Karpas-422 (cell line): Measurements from ENCODE around the gene RAD51B. TPM values are rescaled to one million over a fixed set of nuclear protein-coding genes. Genes with fewer than 3 reads are reported as not detected.

ENCODE experiments used
- DNase-seq: peaks from one replicate; pipeline ENCODE4 v3.0.0-alpha.2; 2015
- H2AFZ ChIP-seq: fragments of 200-600 bp; sonication (generic); 2 replicates; pipeline ENCODE4 v1.6.1; 2014; ENCODE audit warnings: antibody characterized with exemption, low read length, mixed read lengths
- H3K27ac ChIP-seq: fragments of 200-600 bp; sonication (generic); 2 replicates; pipeline ENCODE4 v1.5.1; 2014; ENCODE audit warnings: mild to moderate bottlenecking, low read length, moderate library complexity
- H3K27me3 ChIP-seq: fragments of 200-600 bp; sonication (generic); 2 replicates; pipeline ENCODE4 v1.6.1; 2014; ENCODE audit warnings: low read length, mixed read lengths
- H3K36me3 ChIP-seq: fragments of 200-600 bp; sonication (generic); 2 replicates; pipeline ENCODE4 v1.6.1; 2014; ENCODE audit warnings: low read length, mixed read lengths; ENCODE audit not compliant: insufficient read depth
- H3K4me1 ChIP-seq: fragments of 200-600 bp; sonication (generic); 2 replicates; pipeline ENCODE4 v1.6.1; 2014; ENCODE audit warnings: mild to moderate bottlenecking, low read length, mixed read lengths
- H3K4me2 ChIP-seq: fragments of 200-600 bp; sonication (generic); 2 replicates; pipeline ENCODE4 v1.6.1; 2014; ENCODE audit warnings: low read length, low read depth, mild to moderate bottlenecking; ENCODE audit not compliant: poor library complexity, severe bottlenecking
- H3K4me3 ChIP-seq: fragments of 200-600 bp; sonication (generic); 2 replicates; pipeline ENCODE4 v1.5.1; 2014; ENCODE audit warnings: mild to moderate bottlenecking, antibody characterized with exemption, low read length, mixed read lengths
- H3K79me2 ChIP-seq: fragments of 200-600 bp; sonication (generic); 2 replicates; pipeline ENCODE4 v1.6.1; 2014; ENCODE audit warnings: mild to moderate bottlenecking, low read length, mixed read lengths
- H3K9ac ChIP-seq: fragments of 200-600 bp; sonication (generic); 2 replicates; pipeline ENCODE4 v1.6.0; 2014; ENCODE audit warnings: low read length
- H3K9me2 ChIP-seq: fragments of 200-600 bp; sonication (generic), shearing (Covaris generic); replicated peaks from 2 replicates; pipeline ENCODE4 v1.6.0; 2014; ENCODE audit warnings: mild to moderate bottlenecking, low read length, moderate library complexity; ENCODE audit not compliant: insufficient read depth
- H3K9me3 ChIP-seq: fragments of 300-700, 200-600 bp; sonication (generic); 2 replicates; pipeline ENCODE4 v1.6.1; 2014; ENCODE audit warnings: low read length, mixed read lengths
- H4K20me1 ChIP-seq: fragments of 200-600 bp; sonication (generic); 2 replicates; pipeline ENCODE4 v1.6.1; 2014; ENCODE audit warnings: mild to moderate bottlenecking, antibody characterized with exemption, low read length, low read depth; ENCODE audit not compliant: insufficient read depth
- total RNA-seq: library from RNA; depleted of rRNA; stranded (reverse); fragments of >200 nt; shearing (Covaris generic); gene quantifications from 2 replicates; pipeline ENCODE4 v1.2.3, GENCODE V29; 2014; ENCODE audit warnings: low replicate concordance

Gene RAD51B
- total RNA-seq, 1 experiment from 2014 or later, result 107 TPM

DNA sequence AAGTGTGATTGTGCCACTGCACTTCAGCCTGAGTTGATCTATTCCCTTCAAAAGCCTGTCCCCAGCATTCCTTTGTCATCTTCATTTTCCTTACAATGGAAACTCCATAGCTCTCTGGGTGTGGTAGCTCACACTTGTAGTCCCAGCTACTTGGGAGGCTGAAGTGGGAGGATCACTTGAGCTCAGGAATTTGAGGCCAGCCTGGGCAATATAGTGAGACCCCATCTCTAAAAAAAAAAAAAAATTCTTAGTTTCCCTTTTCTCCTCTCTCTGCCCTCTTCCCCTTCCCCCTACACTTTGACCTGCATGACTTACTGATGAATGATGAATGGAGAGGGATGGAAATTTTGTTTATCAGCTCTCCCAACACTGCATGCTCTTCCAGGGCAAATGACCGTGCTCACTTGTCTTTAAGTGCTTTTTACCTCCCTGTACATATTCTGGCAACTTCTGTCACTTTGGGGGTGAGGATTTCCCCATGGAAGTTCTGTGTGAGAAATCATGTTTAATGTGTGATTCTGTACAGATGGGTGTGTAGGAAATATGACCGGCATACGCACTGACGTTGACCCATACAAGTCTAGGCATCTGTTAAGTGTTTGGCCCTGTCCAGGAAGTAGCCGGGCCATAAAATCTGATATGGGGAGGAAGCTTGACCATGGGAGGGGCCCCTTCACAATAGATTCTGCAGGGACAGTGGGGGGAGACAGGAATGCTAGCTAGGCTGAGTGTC lies 907.9 kb downstream of the RAD51B start:
- Histone ChIP-seq H3K79me2 (no peaks in the 10 kb centered on the region), H2AFZ (no peak overlapping the region), H3K4me3 (no peak overlapping the region), H3K27me3 (no peaks in the 10 kb centered on the region), H3K9ac (no peak overlapping the region), H3K9me2 (no peaks in the 10 kb centered on the region), H3K4me2 (no peak overlapping the region), H3K36me3 (no peaks in the 10 kb centered on the region), H3K4me1 (peaks cover 3% of the 10 kb centered on the region; the same call in 1 of the 2 replicates), H3K9me3 (no peaks in the 10 kb centered on the region), H3K27ac (no peak overlapping the region), H4K20me1 (no peaks in the 10 kb centered on the region)
- no peak for DNase-seq

DNA sequence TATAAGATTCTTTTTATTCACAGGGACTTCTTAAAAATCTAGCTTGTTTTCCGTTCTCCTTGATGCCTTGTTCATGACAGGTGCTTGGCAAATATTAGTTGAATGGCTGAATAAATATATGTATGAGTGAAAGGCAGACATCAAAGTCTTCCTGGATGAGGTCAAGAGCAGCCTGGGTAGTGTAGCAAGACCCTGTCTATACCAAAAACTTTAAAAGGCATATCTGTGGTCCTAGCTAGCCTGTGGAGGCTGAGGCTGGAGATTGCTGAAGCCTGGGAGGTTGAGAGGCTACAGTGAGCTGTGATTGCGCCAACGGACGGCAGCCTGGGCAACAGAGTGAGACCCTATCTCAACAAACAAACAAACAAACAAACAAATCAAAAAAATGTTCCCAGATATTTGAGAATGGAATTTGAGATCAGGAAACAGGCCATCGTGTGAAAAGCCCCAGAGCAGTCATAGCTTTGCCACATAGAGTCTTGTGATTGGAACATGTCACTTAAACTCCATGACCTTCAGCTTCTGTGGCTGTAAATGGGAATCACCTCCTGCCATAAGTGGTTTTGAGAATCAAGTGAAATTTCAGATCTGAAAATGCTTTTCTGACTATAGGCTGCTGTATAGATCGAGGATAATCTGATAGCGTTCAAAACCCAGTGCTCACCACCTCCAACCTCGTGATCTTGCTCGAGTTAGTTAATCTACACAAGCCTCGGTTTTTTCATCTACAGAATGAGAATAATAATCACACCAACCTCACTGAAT lies 908.9 kb downstream of the RAD51B start:
- Histone ChIP-seq H3K4me1 (peaks cover 3% of the 10 kb centered on the region; the same call in 1 of the 2 replicates), H3K27ac (no peak overlapping the region), H3K27me3 (no peaks in the 10 kb centered on the region), H3K9me3 (no peaks in the 10 kb centered on the region), H3K4me2 (no peak overlapping the region), H3K79me2 (no peaks in the 10 kb centered on the region), H3K36me3 (no peaks in the 10 kb centered on the region), H3K9ac (no peak overlapping the region), H3K9me2 (no peaks in the 10 kb centered on the region), H4K20me1 (no peaks in the 10 kb centered on the region), H3K4me3 (no peak overlapping the region), H2AFZ (no peak overlapping the region)
- no peak for DNase-seq

- no peak overlapping the region for H3K4me2 ChIP-seq
Observed at GRCh38 chr14:68729556-68729955, 910.0 kb downstream of the RAD51B start.

GRCh38 chr14:68730348-68730747 lies 910.8 kb downstream of the RAD51B start:
- Histone ChIP-seq H3K9me2 (no peaks in the 10 kb centered on the region), H2AFZ (no peak overlapping the region), H3K9me3 (no peaks in the 10 kb centered on the region), H3K9ac (no peak overlapping the region), H3K4me1 (peaks cover 3% of the 10 kb centered on the region; the same call in 1 of the 2 replicates), H3K4me3 (no peak overlapping the region), H3K27ac (no peak overlapping the region), H4K20me1 (no peaks in the 10 kb centered on the region), H3K36me3 (no peaks in the 10 kb centered on the region), H3K4me2 (no peak overlapping the region), H3K79me2 (no peaks in the 10 kb centered on the region), H3K27me3 (no peaks in the 10 kb centered on the region)
- DNase-seq, result no peak

More at GRCh38 chr14:68729556-68729955, 910.0 kb downstream of the RAD51B start:
- Histone ChIP-seq H3K4me1 (peaks cover 3% of the 10 kb centered on the region; the same call in 1 of the 2 replicates), H4K20me1 (no peaks in the 10 kb centered on the region), H3K79me2 (no peaks in the 10 kb centered on the region), H2AFZ (no peak overlapping the region), H3K36me3 (no peaks in the 10 kb centered on the region), H3K27ac (no peak overlapping the region), H3K9me2 (no peaks in the 10 kb centered on the region), H3K27me3 (no peaks in the 10 kb centered on the region), H3K9me3 (no peaks in the 10 kb centered on the region), H3K9ac (no peak overlapping the region), H3K4me3 (no peak overlapping the region)
- no peak for DNase-seq

DNA sequence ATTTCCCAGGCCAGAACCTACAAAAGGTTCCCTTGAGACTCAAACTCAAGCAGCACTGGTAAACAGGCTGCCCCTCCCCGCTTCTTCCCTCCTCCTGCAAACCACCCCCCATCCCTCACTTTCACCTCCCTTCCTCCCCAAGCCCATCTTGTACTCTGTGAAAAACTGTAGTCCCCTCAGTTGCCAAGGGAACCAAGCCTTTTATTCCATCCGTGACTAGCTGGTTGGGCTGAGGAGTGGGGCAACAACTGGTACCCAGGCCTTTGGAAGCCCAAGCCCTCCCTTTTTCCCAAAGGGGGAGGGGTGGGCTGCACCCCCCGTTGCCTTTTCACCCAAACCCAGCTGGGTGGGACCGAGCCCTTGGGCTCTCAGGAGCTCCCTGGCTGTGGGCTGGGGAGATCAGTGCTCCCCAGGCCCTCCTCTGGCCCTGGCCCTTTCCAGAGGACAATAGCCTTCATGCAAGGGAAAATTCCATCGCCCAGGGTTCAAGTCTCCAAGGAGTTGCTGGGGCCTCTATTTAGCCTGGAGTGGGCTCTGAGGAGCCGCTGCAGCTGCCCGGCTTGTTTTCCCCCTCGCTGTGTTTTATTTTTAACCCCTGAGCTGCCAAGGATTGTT lies 911.3 kb downstream of the RAD51B start:
- Histone ChIP-seq H3K4me1 (peaks cover 1% of the 10 kb centered on the region; the same call in 1 of the 2 replicates), H2AFZ (no peak overlapping the region), H4K20me1 (no peaks in the 10 kb centered on the region), H3K9ac (no peak overlapping the region), H3K27ac (no peak overlapping the region), H3K9me2 (no peaks in the 10 kb centered on the region), H3K9me3 (no peaks in the 10 kb centered on the region), H3K36me3 (no peaks in the 10 kb centered on the region), H3K79me2 (no peaks in the 10 kb centered on the region), H3K4me2 (no peak overlapping the region), H3K4me3 (no peak overlapping the region), H3K27me3 (no peaks in the 10 kb centered on the region)
- no peak for DNase-seq

DNA sequence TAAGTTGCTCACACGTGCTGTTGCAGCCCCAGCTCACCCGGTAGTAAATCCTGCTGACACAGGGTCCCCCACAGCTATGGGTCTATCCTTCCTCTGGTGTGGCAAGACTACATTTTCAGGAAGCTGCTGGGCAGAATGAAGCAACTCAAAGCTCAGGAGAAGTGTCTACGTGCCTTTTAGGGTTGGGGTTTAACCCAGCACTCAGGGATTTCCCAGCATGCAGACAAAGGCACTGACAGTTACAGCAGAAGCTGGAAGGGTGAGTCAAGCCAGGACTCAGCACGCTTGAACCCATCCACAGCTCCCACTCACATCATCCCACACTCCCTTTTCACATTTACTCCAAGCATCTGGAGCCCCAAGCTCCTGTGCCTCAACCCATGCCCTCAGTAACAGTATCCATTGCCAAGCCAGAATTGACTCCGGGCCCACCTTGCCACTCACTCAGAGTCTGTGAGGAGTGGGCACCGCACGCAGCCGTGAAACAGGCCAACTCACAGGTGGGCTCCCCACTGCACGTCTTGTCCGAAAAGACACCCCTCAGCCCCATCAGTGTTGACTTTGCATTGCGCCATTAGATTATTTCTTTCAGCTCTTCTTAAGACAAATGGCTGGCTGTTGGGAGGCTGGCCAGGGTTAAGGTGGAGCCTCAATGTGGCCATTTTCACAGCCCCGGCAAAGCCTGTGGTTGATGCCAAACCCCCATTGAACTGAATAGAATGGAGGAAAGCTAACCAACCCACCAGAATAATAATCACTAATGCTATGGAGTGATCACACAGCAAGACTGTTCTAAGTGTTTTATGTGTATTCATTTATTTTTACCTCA lies 913.7 kb downstream of the RAD51B start:
- Histone ChIP-seq H3K9me2 (no peaks in the 10 kb centered on the region), H3K9me3 (no peaks in the 10 kb centered on the region), H3K79me2 (no peaks in the 10 kb centered on the region), H3K27ac (no peak overlapping the region), H3K9ac (no peak overlapping the region), H4K20me1 (no peaks in the 10 kb centered on the region), H3K4me1 (no peaks in the 10 kb centered on the region), H2AFZ (no peak overlapping the region), H3K36me3 (no peaks in the 10 kb centered on the region), H3K4me3 (no peak overlapping the region), H3K4me2 (no peak overlapping the region), H3K27me3 (no peaks in the 10 kb centered on the region)
- no peak for DNase-seq

- no peak overlapping the region for H3K4me2 ChIP-seq
- H3K9me2 ChIP-seq, result no peaks in the 10 kb centered on the region
- H3K36me3 ChIP-seq, result no peaks in the 10 kb centered on the region
- no peak overlapping the region for H3K9ac ChIP-seq
- H3K27me3 ChIP-seq, result no peaks in the 10 kb centered on the region
- no peak overlapping the region for H3K27ac ChIP-seq
- H3K4me1 ChIP-seq, result no peaks in the 10 kb centered on the region
- no peaks in the 10 kb centered on the region for H3K79me2 ChIP-seq
- H3K9me3 ChIP-seq, result no peaks in the 10 kb centered on the region
- H4K20me1 ChIP-seq, result no peaks in the 10 kb centered on the region
- H2AFZ ChIP-seq, result no peak overlapping the region
- H3K4me3 ChIP-seq, result no peak overlapping the region
- DNase-seq, result no peak
Observed at GRCh38 chr14:68734231-68734732, 914.7 kb downstream of the RAD51B start.
